ENCODE data around the gene CXXC1.
"Not testable (repeated sequence)": the region's sequence is repeated elsewhere in the genome, so short reads cannot be mapped to it uniquely, and the experiment has no call there.

The CXXC1 gene

DNA sequence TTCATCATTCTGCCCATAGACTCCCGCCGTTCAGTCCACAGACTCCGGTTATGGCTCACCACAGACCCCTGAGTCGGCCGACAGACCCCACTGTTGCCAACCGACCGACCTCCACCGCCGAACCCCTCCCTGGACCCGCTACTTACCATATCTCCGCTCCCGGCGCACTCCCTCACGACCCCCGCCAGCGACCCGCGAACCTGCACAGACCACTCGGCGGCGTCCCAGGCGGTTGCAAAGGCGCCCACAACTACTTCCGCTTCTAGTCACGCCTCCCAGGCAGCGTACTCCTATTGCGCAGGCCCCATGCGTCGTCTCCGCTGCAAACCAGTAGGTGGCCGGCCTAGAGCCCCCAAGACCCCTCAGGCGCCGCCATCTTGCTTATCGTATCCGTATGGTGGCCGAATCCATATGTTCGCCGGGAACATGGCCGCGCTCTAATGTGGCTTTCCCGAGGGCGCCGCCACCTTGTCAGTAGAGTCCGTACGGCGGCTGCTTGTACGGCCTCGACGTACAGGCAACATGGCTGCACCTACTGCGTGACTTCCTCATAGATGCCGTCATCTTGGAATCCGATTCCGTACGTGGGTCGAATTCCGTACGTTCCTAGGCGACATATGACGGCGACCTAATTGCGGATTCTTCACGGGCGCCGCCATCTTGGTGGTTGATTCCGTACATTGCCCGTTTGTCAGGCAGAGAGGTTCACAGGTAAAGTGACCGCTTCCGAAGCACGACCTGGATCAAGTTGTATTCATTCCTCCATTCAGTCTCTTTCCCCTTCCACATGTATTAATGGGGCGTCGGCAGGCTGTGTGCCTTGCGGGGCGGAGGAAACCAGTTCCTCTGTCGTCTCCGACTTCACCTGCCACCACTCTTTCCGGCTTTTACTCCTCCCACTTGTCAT, at the start of gene CXXC1:
Gene CXXC1 (minus strand): TSS at position 252 of the 907 bp plus-strand sequence. CDS start 103 bp downstream, at position 149.
- peak; percentile 100 for DNase-seq

DNA sequence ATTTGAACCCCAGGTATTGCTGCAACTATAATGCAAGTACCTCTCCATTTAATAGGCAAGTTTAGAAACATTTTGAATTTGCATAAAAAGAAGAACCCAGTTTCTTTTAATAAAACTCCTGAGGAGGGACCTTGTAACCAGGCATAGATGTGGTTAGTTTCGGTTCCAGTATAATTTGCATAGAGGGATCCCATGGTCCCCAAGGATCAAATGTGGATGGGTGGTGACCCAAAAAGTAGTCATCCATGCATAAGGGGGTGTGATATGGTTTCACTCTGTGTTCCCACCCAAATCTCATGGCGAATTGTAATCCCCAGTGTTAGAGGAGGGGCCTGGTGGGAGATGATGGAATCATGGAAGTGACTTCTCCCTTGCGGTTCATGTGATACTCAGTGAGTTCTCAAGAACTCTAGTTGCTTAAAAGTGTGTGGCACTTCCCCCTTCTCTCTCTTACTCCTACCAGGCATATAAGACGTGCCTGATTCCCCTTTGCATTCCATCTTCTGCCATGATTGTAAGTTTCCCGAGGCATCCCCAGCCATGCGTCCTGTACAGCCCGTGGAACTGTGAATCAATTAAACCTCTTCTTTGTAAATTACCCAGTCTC, 47.2 kb upstream of the CXXC1 start:
- DNase-seq, result no peak

DNA sequence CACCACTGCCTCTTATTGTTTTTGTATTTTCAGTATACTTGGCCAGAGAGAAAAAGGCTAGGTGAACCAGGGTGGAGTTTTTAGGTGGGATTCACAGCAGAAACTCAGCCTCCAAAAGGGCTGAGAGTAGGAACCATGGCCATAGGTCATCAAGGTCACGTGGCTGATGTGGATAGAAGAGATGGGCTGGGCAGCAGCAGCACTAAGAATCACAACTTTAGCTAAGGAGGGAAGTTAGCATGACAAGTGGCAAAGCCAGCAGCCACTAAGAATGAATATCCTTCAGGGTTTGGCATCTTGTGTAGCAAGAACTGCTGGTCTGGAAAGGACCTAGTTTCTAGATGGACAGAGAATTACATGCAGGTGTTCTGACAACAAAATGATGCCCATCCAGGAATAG, 44.2 kb upstream of the CXXC1 start:
- no peak for DNase-seq

DNA sequence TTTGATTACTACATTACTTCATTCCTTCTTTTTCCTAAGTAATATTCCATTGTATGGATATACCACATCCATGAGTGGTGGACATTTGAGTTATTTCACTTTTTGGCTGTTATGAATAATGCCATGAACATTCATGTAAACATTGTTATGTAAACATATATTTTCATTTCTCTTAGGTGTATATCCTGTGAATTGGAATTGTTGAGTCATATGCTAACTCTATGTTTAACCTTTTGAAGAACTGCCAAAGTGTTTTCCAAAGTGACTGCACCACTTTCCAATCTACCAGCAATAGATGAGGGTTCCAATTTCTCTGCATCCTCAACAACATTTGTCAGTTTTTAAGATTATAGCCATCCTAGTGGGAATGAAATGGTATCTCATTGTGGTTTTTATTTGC, 42.7 kb upstream of the CXXC1 start:
- no peak for DNase-seq

DNA sequence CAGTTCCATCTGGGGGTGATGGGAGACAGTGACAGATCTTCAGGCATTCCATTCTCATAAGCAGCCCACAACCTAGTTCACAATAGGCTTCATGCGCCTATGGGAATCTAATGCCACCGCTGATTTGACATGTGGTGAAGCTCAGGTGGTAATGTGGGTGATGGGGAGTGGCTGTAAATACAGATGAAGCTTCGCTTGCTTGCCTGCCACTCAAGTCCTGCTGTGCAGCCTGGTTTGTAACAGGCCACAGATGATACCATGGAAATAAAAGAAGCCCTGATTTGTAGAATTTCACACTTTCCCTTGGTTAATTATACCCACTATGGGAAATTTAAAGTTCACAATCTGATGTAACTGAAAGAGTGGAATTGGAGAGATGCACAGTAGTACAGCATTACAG, 40.5 kb upstream of the CXXC1 start:
- DNase-seq, result no peak

DNA sequence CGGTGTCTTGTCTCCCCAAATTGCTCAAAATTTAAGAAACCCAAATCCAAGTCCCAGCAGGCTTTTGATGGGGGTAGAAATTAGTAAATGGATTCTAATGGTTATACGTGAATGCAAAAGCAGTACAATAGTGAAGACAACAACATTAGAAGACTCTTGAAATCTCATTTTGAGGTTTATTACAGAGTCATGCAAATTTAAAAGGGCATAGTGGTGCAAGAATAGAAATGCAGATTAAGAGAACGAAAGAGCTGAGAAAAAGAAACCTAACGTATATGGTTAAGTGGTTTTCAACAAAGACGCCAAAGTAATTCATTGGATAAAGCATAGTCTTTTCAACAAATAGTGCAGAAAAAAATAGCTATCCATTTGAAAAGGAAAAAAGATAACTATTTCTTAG, 33.2 kb upstream of the CXXC1 start:
- DNase-seq, result no peak

DNA sequence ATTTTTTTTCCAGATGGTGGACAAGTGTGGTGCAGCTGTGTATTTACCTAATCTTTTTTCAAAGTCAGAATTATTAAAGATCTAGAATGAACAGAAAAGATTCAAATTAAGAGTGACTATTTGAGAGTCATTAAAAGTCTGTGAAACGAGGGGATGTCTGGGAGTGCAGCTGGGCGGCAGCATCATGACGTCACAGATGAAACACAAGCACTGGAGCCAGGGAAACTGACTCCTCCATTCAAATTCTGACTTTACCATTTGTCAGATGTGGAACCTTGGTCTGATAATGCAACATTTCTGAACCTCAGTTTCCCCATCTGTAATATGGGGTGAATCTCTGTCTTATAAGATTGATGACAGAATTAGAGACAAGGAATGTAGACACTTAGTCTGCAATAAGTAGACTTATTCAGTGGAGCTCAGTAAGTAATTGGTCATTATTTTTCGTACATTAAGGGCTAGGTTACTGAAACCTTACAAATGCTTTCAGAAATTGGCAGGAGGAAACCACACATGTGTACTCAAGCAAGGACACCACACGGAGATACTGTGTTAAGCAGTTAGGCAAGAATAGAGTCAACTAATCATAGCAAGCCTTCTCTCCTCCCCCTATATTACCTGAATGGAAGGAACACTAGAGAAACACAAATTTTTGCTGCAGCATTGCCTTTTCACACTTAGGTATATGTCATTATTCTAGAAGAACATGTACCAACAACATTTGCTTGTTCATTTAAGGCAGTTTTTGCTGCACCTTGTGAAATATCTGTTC, 27.8 kb upstream of the CXXC1 start:
- no peak for DNase-seq

DNA sequence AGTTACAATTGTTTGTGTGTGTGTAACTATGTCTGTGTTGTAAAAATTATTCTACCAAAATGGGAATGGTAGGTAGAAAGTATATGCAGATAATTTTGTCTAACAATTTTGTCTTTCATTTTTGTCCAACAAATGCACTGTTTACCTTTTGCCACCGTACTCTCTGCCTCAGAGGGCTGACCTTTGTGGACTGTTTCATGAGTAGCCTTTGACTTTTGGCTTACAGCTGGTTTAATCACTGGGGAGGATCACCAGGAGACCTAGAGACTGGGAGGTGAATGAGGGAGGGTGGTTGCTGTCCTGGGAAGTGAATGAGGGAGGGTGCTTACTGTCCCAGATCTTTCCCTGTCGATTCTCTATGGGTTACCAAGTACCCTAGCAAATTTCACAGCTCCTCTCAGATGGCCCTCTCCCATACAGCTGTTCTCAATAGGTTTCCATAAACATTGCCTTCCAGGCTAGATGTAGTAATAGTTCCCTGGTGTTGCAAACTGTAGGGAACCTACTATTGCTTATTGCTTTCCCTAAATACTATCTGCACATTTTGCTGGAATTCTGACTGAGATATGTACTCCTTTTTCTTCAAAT, 26.5 kb upstream of the CXXC1 start:
- no peak for DNase-seq

DNA sequence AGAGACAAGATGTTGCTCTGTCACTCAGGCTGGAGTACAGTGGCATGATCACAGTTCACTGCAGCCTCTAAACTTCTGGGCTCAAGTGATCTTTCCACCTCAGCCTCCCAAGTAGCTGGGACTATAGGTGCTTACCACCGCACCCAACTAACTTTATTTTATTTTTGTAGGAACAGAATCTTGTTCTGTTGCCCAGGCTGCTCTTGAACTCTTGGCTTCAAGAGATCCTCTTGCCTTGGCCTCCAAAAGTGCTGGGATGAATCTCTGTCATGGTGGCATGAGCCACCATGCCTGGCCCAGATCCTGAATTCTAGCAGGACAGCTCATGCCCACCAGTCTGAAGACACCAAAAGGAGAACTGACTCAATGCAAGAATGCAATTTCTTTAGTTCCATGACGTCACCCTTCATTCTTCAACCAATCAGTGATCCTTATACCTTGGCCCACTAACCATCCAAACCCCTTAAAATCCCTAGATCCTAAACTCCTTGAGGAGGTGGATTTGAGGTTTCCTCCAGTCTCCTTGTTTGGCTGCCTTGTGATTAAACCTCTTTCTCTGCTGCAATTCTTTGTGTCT, 25.6 kb upstream of the CXXC1 start:
- DNase-seq, result no peak

DNA sequence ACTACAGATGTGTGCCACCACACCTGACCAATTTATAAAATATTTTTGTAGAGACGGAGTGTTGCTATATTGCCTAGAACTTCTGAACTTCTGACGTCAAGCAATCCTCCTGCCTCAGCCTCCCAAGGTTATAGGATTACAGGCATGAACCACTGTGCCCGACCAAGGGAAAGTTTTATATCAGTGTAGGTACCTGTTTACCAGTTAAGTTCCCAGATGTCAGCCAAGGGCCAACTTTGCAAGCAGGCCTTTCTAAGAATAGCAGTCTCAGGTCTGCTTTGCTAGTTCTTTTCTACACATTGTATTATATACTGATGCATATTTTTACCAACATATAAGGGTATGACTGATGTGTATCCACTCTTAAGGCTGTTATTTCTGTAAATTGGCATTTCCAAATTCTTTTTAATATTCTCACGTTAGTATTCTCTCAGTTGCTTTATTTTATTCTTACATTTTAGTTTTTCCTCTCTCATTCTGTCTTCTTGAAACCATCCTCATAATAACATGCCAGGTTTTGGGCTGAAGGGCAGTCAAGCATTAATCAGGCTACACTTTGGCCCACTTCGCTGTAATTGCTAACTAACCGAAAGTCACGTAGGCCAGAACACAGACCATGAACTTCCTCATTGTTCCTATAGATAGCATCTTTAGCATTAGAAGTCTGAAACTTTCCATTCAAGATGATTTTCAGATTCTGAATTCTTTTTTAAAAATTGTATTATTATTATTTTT, 25.0 kb upstream of the CXXC1 start:
- no peak for DNase-seq

DNA sequence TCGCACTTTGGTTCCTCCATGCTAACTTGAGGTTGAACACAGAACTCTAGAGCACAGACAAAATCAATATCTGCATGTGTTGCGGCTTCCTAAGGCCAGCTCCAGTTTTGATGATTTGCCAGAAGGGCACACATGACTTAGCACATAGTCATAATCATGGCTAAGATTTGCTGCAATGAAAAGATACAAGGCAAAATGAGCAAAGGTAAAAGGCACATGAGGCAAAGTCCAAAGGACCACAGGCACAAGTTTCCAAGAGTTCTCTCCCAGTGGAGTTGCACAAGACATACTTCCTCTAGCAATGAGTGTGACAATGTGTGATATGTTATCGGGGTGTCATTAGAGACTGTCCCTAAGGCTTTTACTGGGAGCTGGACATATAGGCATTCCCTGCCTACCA, 24.2 kb upstream of the CXXC1 start:
- DNase-seq, result no peak

DNA sequence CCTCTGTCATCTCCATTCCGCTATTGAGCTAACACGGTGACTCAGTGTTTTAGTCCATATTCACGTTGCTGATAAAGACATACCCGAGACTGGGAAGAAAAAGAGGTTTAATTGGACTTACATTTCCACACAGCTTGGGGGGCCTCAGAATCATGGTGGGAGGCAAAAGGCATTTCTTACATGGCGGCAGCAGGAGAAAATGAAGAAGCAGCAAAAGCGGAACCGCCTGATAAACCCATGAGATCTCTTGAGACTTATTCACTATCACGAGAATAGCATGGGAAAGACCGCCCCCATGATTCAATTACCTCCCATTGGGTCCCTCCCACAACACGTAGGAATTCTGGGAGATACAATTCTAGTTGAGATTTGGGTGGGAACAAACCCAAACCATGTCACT, 22.6 kb upstream of the CXXC1 start:
- no peak for DNase-seq

DNA sequence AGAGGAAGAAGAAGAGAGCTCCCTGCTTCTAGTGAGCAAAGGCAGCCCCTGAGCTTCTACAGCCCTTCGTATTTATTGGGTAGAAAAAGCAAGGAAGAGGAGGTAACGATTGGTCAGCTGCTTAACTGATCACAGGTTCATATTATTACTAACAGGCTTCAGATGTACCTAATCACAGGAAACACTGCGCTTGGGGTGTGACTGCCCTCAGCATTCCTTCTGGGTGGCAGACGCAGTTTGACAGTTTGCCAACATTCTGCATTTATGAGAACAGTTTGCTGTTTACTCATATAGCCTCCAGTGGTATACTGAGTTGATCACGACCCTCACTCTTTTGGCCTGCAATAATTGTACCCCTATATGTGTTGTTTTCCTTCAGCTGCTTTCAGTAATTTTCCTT, 21.4 kb upstream of the CXXC1 start:
- not testable (repeated sequence) for DNase-seq

DNA sequence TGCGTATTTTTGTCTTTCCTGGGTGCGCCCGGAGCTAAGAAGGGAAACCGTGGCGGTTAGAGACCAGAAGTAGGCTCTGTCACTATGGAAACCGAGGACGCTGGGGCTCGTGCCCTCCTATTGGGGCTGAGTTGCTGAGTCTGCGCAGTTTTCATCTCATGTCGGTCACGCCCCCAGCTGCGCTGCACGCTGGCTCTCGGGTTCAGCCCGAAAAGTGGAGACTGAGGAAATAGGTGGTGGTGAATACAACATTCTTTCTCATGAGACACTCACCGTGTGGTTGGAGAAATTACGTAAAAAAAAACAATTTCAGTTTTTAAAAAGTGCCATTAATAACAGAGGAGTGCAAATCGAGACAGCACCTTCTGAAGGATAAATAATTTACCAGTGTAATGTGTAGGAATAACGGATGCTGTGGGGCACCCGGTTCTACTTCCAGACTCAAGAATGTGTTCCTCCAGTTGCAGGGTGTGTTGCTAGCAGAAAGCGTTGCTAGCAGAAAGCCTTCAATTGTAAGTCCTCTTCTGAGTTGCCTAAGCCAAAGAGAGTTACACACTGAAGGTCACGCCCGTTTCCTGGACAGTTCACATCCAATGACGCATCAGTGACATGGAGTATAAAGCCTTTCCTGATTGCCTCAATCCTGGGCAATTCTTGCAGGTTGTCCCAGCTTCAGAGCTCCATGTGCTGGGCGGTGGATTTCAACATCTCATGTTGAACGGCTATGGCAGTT, 20.4 kb upstream of the CXXC1 start:
- peak; percentile 90 for DNase-seq

DNA sequence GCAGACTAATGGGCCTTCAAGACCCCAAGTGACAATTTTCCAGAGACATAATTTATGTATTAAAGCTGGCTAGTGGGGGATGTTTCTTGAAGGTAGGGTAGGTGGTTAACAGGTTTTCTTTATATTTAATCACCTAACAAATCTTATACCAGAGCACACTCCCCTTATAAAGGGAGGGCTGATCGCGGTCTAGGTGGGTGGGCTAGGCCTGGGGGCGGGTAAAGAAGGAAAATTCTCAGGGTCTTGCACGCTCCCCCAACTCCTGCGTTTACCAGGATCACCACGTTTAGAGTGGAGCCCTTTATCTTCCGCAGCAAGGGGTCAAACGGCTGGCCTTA, 19.9 kb upstream of the CXXC1 start:
- DNase-seq, result no peak

DNA sequence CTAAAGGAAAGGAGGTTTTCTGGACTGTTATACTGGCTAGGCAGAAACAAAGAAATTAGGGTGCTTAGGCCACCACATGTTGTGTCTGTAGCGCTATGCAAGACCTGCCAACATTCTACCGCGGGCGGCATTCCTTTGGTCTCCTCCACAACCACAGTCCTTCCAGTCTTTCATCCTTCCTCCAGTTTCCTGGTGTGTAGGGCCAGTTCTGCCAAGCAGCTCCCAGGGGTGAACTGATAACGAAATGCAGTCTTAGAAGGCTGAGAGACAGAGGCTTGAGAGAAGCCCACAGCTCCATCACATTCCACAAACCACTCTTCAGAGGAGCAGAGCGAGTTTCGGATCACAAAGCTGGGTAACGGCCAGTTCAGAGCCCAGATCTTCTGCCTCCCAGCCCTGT, 19.5 kb upstream of the CXXC1 start:
- peak; percentile 55 for DNase-seq

DNA sequence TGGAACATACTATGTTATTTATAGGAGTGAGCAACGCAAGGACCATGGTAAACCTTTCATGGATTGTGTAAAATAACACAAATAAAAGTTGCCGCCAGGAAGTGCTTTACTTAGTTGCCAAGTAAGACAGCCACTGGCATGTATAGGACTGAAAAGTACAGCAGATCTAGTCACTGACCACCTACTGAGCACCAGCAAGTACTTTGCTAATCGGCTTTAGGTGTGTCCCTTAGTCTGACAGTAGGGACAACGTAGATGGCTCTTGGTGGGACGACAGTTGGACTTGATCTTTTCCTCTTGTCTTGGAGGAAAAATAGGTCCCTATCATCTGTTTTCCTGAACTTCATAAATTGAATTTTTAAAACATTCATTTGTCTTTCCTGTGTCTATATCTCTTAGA, 13.6 kb upstream of the CXXC1 start:
- no peak for DNase-seq

DNA sequence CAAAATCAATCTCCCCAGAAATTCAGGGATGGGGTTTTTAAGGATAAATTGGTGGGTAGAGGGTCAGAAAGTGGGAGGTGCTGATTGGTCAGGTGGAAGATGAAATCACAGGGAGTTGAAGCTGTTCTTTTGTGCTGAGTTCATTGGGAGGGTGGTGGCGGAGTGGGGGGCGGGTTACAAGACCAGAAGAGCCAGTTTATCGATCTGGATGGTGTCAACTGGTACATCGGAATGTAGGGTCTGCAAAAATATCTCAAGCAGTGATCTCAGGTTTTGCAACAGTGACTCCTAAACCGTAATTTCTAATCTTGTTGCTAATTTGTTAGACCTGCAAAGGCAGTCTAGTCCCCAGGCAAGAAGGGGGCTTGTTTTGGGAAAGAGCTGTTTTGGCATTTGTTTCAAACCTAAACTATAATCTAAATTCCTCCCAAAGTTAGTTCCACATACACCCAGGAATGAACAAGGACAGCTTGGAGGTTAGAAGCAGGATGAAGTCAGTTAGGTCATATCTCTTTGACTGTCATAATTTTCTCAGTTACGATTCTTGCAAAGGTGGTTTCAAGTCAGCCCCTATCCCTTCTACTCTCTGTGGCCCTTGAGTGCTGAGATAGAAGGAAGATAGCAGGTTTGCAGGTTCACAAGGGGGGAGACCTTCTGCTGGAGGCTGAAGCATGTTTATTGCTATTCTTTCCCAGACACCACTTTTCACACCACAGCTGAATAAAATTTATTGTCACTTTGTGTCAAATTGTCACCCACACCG, 12.3 kb upstream of the CXXC1 start:
- no peak for DNase-seq

DNA sequence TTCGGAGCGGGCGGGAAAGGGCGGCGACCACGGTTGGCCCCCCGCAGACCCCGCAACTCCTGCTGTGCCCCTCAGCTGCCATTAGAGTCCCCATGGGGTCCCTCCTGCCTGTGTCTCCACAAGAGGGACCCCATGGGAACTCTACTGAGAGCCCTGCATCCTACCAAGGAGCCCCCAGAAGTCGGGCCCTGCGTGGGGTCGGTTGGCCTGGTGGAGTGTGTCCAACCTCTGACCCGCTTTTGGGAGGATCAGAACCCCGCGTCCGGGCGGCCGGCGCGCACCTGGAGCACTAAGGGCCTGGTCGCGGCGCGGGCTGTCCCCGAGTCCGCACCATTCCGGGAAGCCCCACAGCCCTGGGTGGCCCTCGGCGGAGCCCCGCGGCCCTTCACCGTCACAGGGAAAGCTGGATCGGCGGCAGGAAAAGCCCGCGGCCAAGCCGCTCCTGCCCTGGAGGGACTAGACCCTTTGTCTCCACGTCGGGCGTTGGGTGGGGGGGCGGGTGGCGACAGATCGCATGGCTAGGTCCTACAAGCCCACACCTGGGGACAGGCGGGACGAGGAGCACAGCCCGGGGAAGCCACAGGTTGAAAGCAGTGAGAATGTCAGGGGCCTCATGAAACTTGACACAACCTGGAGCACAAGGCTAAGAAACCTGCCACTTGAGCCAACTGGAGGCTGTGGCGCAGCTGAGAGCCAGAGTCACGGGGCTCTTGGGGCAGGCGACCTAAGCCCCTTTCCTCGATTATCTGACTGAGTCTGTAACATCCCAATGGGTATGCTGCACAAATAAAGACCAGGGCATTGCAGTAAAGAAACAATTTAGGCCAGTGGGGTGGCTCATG, 11.2 kb upstream of the CXXC1 start:
- DNase-seq, result no peak

All from femur (tissue), 1 donor.